ENCODE measurements around the gene LMOD2.

DNA sequence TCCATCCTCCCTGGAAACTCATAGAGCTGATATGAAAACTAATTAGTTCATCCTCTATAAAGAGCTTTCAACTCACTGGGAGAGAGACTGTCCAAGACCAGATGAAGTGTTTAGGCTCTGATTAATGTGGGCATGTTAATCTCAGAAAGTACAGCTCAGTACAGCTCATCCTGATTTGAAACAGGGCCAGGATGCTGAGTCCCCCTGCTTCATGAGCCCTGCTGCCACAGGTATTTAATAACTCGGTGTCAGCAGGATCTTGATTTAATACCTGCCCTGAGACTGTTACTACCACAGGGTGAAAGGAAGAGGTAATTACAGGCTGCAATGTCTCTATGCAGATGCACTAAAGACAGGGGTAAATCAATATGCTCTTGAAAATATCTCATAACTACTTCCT is 10.8 kb downstream of the LMOD2 start:
- TF ChIP-seq, protein P1, sequence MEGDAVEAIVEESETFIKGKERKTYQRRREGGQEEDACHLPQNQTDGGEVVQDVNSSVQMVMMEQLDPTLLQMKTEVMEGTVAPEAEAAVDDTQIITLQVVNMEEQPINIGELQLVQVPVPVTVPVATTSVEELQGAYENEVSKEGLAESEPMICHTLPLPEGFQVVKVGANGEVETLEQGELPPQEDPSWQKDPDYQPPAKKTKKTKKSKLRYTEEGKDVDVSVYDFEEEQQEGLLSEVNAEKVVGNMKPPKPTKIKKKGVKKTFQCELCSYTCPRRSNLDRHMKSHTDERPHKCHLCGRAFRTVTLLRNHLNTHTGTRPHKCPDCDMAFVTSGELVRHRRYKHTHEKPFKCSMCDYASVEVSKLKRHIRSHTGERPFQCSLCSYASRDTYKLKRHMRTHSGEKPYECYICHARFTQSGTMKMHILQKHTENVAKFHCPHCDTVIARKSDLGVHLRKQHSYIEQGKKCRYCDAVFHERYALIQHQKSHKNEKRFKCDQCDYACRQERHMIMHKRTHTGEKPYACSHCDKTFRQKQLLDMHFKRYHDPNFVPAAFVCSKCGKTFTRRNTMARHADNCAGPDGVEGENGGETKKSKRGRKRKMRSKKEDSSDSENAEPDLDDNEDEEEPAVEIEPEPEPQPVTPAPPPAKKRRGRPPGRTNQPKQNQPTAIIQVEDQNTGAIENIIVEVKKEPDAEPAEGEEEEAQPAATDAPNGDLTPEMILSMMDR (conservative IDR thresholded peaks at IDR 0.05) = no peak
- TF ChIP-seq ZFX (IDR thresholded peaks at IDR 0.05) = no peak
